Measurements from ENCODE around the gene SESTD1. TPM values are rescaled to one million over a fixed set of nuclear protein-coding genes. Genes with fewer than 3 reads are reported as not detected.
A peak's percentile ranks its signal among the peaks of the same experiment; 100 is the strongest.

Gene SESTD1
- total and polyA plus RNA-seq, 7 donors = 4.2 to 20.2 (median 15.1) TPM

- no peak for TF ChIP-seq CTCF (IDR thresholded peaks at IDR 0.05)
- Histone ChIP-seq H3K27ac (no peak overlapping the region), H3K4me1 (peaks cover 36% of the 10 kb centered on the region), H3K9me3 (no peaks in the 10 kb centered on the region), H3K27me3 (ENCODE audit: insufficient read depth in 3 of 3, low read length in 2 of 3) (no peaks in the 10 kb centered on the region), H3K36me3 (ENCODE audit: insufficient read depth in 1 of 2, low read depth in 1 of 2) (no peaks in the 10 kb centered on the region), H3K4me3 (peak overlapping the region; percentile 13)
- intact Hi-C loops (cut with DNase I) = no loop called here
- 96 to 100% (median 96%) methylated on average over 1 of the region's 1 CpG for whole genome bisulfite sequencing, 3 donors
- DNase-seq (no peak), ATAC-seq (no peak)
These were observed 26.6 kb downstream of the SESTD1 start for GRCh38 chr2:179238027-179238426.

GRCh38 chr2:179237209-179237946, 27.3 kb downstream of the SESTD1 start:
- Histone ChIP-seq H3K27me3 (ENCODE audit: insufficient read depth in 3 of 3, low read length in 2 of 3) (no peaks in the 10 kb centered on the region), H3K4me3 (peak overlapping the region; percentile 13), H3K4me1 (peaks cover 36% of the 10 kb centered on the region), H3K36me3 (ENCODE audit: insufficient read depth in 1 of 2, low read depth in 1 of 2) (no peaks in the 10 kb centered on the region), H3K9me3 (no peaks in the 10 kb centered on the region), H3K27ac (no peak overlapping the region)
- intact Hi-C loops (cut with DNase I) = no loop called here
- TF ChIP-seq CTCF (IDR thresholded peaks at IDR 0.05) = no peak
- DNase-seq (no peak), ATAC-seq (peak; percentile 75 to 90 (median 82))
- WGBS, 3 donors = 56 to 65% (median 61%) methylated on average over 3 of the region's 3 CpGs

GRCh38 chr2:179235463-179236108, 29.0 kb downstream of the SESTD1 start:
- peak in 1 of 4 donors; percentile 21 for ATAC-seq
- no peak overlapping the region for H3K4me3 ChIP-seq
- H3K27me3 ChIP-seq (ENCODE audit: insufficient read depth in 3 of 3, low read length in 2 of 3) = no peaks in the 10 kb centered on the region
- no peak overlapping the region for H3K27ac ChIP-seq
- H3K36me3 ChIP-seq (ENCODE audit: insufficient read depth in 1 of 2, low read depth in 1 of 2) = no peaks in the 10 kb centered on the region
- WGBS, 3 donors = 58 to 73% (median 59%) methylated on average over 7 of the region's 7 CpGs
- peaks cover 36% of the 10 kb centered on the region for H3K4me1 ChIP-seq
- H3K9me3 ChIP-seq = no peaks in the 10 kb centered on the region
- intact Hi-C loops (cut with DNase I) = no loop called here
- TF ChIP-seq CTCF (IDR thresholded peaks at IDR 0.05) = no peak
- DNase-seq = no peak

- no peak overlapping the region for H3K4me3 ChIP-seq
- no peaks in the 10 kb centered on the region for H3K27me3 ChIP-seq (ENCODE audit: insufficient read depth in 3 of 3, low read length in 2 of 3)
- no peak overlapping the region for H3K27ac ChIP-seq
- H3K9me3 ChIP-seq = no peaks in the 10 kb centered on the region
- TF ChIP-seq CTCF (IDR thresholded peaks at IDR 0.05) = no peak
- WGBS, 3 donors = 85 to 90% (median 88%) methylated on average over 2 of the region's 2 CpGs
- intact Hi-C loops (cut with DNase I) = no loop called here
- no peaks in the 10 kb centered on the region for H3K36me3 ChIP-seq (ENCODE audit: insufficient read depth in 1 of 2, low read depth in 1 of 2)
- DNase-seq (no peak), ATAC-seq (no peak)
- H3K4me1 ChIP-seq = peaks cover 34% of the 10 kb centered on the region
These were observed 29.9 kb downstream of the SESTD1 start for GRCh38 chr2:179234658-179235240.
